NCI-H1436 treated with DMSO at 0.1 percent for 48 hours (cell line): ENCODE measurements around the gene CACNB4.
"Not testable (repeated sequence)": the region's sequence is repeated elsewhere in the genome, so short reads cannot be mapped to it uniquely, and the experiment has no call there.

Experiments used
- DNase-seq: peaks from one replicate; lab custom pipeline; 2025; lab: John Stamatoyannopoulos, UW

CACNB4 gene

DNA sequence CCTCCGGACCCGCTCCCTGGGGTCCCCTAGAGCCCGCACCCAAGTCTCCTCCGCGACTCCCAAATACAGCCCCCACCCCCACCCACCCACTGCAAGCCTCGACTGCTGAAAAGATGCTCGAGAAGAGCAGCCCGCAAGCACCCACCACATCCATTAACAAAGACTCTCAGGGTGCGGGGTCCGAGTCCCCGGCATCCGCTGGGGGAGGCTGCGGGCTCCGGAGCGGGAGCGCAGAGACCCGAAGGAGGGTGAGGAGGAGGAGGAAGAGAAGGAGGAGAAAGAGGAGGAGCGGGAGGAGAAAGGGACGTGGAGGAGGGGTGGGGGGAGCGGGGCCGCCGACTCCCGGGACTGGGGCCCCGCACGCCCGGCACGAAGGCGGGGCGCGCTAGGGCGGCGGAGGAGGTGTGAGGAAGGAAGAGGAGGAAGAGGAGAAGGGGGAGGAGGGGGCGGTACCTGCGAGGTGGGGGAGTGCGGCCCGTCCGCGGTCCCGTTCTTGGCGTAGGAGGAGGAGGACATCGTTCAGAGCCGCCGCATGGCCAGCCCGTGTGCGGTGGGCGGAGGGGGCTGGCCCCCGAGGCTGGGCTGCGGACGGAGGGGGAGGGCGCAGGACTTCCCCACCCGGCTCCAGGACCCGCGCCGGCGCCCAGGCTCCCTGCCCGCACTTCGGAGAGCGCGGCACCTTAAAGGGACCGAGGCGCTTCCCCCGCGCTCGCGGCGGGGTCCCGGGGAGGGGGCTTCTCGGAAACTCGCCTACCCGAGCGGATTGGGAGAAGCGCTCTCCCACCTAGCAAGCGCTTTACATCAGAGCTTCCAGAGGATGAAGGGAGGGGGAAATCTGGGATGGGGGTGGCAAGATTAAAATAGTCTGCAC, at the start of gene CACNB4:
Gene CACNB4, minus strand, starts transcription at position 549 of the 871 bp plus-strand sequence.
- no peak for DNase-seq

- no peak for DNase-seq
Measured at GRCh38 chr2:152134488-152135280, 35.8 kb upstream of the CACNB4 start.

DNA sequence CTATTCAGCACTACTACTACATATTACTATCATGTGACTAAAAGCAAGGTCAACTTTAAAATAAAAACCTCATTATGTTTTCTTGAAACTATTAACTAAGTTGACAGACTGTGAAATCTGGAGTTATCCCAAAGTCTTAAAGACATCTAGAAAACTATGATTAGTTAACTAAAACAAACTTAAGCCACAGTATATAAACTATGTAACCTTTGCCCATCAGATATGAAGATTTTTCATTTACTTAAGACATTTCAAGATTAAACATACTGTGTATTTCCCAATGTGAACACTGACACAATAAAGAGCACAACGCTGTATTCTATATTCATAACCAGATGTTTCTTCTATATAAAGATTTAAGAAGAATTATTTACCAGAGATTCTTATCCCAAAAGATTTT, 33.5 kb upstream of the CACNB4 start:
- DNase-seq, result no peak

DNA sequence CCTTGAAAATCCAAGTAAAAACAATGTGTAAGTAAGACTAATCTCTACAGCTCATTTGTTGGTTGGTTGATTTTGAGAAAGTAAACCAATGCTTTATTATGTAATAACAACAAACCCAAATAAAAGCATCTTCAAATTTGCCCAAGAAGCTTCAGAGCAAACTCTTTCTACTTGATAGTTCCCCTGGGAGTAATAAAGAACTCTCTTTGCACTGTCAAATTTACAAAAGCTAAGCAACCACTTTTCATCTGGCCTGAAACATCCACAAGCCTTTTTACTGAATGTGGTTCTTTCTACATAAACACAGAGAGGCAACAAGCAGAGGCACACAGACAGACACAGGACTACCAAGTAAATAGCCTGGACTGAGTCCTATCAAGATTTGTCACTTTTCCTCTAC, 28.8 kb upstream of the CACNB4 start:
- no peak for DNase-seq

DNA sequence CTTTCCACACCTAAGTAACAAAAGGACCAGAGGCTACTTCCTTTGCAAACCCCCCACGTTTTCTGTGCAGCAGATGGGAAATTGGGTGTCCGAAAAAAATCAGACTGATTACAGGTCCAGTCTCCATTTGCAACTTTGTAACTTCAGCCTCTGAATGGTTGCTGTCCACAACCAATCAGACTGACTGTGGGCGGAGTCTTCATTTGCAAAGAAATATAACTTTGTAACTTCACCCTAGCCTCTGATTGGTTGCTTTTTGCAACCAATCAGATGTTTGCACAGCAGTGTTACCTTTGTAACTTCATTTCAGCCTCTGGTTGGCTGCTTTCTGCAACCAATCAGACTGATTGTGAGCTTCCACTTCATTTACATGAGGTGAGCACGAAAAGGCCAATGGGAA, 27.8 kb upstream of the CACNB4 start:
- no peak for DNase-seq

- DNase-seq, result no peak
Measured at GRCh38 chr2:152122161-152122560, 23.3 kb upstream of the CACNB4 start.

DNA sequence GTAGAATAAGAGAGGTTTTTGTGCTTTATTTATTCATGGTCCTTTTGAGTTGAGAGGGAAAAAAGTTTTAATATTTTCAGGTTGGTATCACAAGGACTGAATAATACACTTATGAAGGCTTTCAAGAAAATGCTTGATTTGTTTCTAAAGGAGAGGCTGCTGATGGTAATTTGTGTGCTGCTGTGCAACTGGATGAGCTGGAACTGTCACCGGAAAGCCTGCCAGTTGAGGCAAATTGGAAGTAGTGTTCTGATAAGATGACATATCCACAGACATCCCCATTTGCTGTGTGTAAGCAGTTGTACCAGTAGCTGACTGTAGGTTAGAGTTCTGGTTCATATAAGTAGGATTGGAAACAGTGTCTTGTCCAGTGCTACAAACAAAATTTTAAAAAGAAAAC, 21.6 kb upstream of the CACNB4 start:
- no peak for DNase-seq

DNA sequence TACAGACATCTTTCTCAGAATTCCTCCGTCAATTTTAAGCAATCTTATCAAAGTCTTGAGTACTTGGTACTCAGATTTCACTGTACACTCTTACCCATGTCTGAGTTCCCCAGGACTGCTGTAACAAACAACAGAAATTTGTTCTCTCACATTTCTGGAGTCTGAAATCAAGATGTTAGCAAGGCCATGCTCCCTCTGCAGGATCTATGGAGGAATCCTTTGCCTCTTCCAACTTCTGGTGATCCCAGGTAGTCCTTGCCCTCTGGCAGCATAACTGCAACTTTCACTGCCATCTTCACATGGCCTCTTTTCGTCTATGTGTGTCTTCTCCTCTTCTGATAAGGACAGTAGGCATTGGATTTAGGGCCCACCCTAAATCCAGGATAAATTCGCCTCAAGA, 17.1 kb upstream of the CACNB4 start:
- no peak for DNase-seq

GRCh38 chr2:152114366-152114765, 15.5 kb upstream of the CACNB4 start:
- no peak for DNase-seq

DNA sequence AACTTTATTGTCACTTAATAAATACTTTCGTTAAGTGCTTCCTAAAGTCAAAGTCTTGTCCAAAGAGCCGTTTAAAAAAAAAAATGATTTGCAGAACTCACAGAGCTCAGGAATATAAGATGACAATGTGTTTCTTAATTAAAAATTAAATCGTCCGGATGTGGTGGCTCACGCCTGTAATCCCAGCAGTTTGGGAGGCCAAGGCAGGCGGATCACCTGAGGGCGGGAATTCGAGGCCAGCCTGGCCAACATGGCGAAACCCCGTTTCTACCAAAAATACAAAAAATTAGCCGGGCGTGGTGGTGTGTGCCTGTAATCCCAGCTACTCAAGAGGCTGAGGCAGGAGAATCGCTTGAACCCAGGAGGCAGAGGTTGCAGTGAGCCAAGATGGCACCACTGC, 8.3 kb upstream of the CACNB4 start:
- not testable (repeated sequence) for DNase-seq

- DNase-seq, result no peak
Measured at GRCh38 chr2:152106464-152106863, 7.6 kb upstream of the CACNB4 start.

GRCh38 chr2:152103271-152103670, 4.4 kb upstream of the CACNB4 start:
- no peak for DNase-seq

- no peak for DNase-seq
Measured at GRCh38 chr2:152100961-152101360, 2.1 kb upstream of the CACNB4 start.

- DNase-seq, result no peak
Measured at GRCh38 chr2:152099367-152100050, 665 bp upstream of the CACNB4 start.

DNA sequence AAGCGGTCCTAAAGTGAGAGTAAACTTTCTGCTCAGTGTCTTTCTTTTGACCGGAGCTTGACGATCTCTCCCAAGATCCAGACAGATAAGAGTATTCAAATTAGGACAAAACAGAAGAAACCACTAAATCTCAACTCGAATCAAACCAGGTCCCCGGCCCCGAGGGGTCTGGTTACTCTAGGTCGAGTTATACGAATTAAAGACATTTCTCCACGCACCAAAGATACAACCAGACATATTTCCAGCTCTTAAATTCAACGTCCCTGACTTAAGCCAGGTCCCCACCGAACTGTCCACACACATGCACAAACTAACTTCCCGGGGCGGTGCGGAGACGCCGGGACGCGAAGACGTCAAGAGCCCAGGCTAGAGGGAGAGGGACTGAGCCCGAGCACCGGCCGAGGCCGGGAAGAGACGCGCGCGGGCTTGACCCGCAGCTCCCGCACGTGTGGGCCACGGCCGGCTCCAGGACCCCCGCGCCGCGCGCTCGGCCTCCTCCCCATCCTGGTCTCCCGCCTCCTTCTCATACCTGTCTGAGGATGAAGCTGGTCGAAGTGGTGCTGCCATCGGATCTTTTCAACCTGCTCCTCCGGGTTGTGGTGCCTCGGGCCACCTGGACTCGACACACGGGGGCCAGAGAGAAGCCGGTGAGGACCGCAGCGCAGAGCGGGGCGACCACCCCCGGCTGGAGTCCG, 896 bp downstream of the CACNB4 start:
- no peak for DNase-seq

GRCh38 chr2:152097290-152097800, 1.5 kb downstream of the CACNB4 start:
- no peak for DNase-seq

- no peak for DNase-seq
Measured at GRCh38 chr2:152095146-152095545, 3.7 kb downstream of the CACNB4 start.

DNA sequence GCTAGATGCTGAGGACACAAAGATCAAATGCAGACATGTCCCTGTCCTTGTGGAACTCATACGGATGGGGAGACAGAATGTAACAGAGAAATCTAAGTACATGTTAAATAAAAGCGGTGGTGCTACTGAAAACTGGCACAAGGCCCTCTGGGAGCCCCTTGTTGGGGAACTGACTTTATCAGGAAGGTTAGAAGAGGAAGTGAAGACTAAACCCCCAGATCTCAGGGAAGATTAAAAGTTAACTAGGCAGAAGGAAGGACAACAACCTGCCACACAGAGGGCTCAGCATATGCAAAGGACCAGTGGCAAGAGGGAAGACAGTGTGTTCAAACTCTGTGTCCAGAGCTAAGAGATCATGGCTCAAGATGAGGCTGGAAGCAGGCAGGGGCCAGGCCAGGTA, 4.8 kb downstream of the CACNB4 start:
- no peak for DNase-seq

GRCh38 chr2:152093464-152093863, 5.4 kb downstream of the CACNB4 start:
- no peak for DNase-seq

DNA sequence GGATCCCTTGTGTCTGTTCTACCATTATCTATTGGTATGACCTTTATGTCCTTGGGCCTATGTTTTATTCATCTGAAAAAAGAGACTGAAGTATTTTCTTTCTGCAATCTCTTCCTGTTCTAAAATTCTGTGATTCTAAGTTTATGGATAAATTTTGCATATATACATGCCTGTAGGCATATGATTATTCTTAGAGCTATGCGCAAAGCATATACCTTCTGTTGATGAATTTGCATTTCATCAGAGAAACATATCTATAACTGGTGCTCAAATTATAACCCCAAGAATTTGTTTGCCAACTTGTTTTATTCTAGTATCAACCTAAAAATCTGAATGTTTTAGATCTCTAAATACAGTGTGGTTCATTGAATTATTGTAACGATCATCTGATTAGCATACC, 6.7 kb downstream of the CACNB4 start:
- DNase-seq, result no peak

GRCh38 chr2:152090726-152091125, 8.1 kb downstream of the CACNB4 start:
- not testable (repeated sequence) for DNase-seq

GRCh38 chr2:152089238-152089637, 9.6 kb downstream of the CACNB4 start:
- DNase-seq, result no peak
